Stimulated activated CD8-positive, alpha-beta memory T cell treated with anti-CD3 and anti-CD28 coated beads, Interleukin-4, amount 100 ng/mL, for 48 hours (primary cell): ENCODE measurements around the gene LRRC10.

ENCODE experiments used
- DNase-seq: peaks from one replicate; pipeline ENCODE4 v3.0.0-alpha.2; 2020

Gene LRRC10

DNA sequence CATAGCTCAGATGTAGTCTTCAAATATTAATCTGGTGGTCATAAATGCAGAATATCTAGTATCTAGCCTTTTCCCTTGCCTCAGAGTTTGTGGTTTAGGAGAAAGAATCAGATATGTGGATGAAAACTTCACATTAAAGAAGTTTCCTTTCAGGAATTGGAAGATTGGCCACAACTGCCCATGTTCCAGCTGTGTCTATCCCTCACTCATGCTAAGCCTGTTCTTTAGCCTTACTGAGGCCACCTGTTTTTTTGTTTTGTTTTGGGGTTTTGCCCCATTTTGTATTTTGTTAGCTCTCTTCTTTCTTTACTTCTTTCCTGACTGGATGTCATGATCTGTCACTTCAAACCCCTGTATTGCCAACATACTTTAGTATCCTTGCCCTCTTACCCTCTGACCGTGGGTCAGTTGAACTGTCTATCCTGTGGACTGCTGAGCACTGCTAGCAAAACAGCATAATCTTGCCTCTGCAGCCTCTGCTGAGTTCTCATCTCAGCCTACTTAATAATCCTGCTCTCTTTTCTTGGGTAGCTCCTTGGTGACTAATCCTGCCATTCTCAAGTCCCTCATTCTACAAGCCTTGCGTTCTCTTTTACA lies 47.4 kb downstream of the LRRC10 start:
- no peak for DNase-seq
